WTC11 (cell line): ENCODE data around the gene SLC25A39. TPM values are rescaled to one million over a fixed set of nuclear protein-coding genes. Genes with fewer than 3 reads are reported as not detected.

ENCODE experiments used
- ATAC-seq: fragments of 200-7000 bp; cut with Tn5 transposase; 2 replicates; pipeline ENCODE4 v1.10.0; 2021; ENCODE audit warnings: mild to moderate bottlenecking, moderate library complexity
- CTCF ChIA-PET: fragments of 300-600 bp; sonication (Branson Sonifier 250); formaldehyde crosslinking; loops from one replicate; lab custom pipeline; 2021; ENCODE audit warnings: antibody characterized with exemption; lab: Charles Lee
- POLR2A ChIA-PET: fragments of 350-600 bp; sonication (Branson Sonifier 250); formaldehyde crosslinking; loops from one replicate; lab custom pipeline; 2021; ENCODE audit warnings: antibody characterized with exemption; lab: Charles Lee
- DNase-seq: peaks from one replicate; pipeline ENCODE4 v3.0.0; 2021; ENCODE audit warnings: low spot score
- H3K27ac Mint-ChIP-seq: 2 replicates; pipeline ENCODE4 v1.8.0; 2021; ENCODE audit warnings: mixed read lengths
- H3K27me3 Mint-ChIP-seq: 2 replicates; pipeline ENCODE4 v1.8.0; 2021; ENCODE audit warnings: low read depth, mild to moderate bottlenecking, moderate library complexity, mixed read lengths
- H3K36me3 Mint-ChIP-seq: 2 replicates; pipeline ENCODE4 v1.8.0; 2021; ENCODE audit warnings: mixed read lengths
- H3K4me1 Mint-ChIP-seq: 2 replicates; pipeline ENCODE4 v1.8.0; 2022; ENCODE audit warnings: mixed read lengths
- H3K4me3 Mint-ChIP-seq: 2 replicates; pipeline ENCODE4 v1.8.0; 2021; ENCODE audit warnings: mild to moderate bottlenecking, moderate library complexity, mixed read lengths
- H3K9me3 Mint-ChIP-seq: 2 replicates; pipeline ENCODE4 v1.8.0; 2021; ENCODE audit warnings: mixed read lengths
- ATF1 ChIP-seq: sonication (generic); formaldehyde crosslinking; IDR thresholded peaks from 2 replicates; pipeline ENCODE4 v1.8.1; 2023; ENCODE audit warnings: mild to moderate bottlenecking, moderate library complexity, missing genetic modification reagents
- FOXJ3 ChIP-seq: sonication (generic); formaldehyde crosslinking; IDR thresholded peaks from 2 replicates; pipeline ENCODE4 v1.9.0; 2021; ENCODE audit warnings: missing genetic modification reagents, mild to moderate bottlenecking, borderline replicate concordance
- FOXK1 ChIP-seq: sonication (generic); formaldehyde crosslinking; IDR thresholded peaks from 2 replicates; pipeline ENCODE4 v1.8.0; 2022; ENCODE audit warnings: mild to moderate bottlenecking, moderate library complexity, missing genetic modification reagents
- GABPB1 ChIP-seq: sonication (generic); formaldehyde crosslinking; IDR thresholded peaks from 2 replicates; pipeline ENCODE4 v1.8.1; 2023; ENCODE audit warnings: mild to moderate bottlenecking, missing genetic modification reagents
- MYBL2 ChIP-seq: sonication (generic); formaldehyde crosslinking; IDR thresholded peaks from 2 replicates; pipeline ENCODE4 v1.8.1; 2023; ENCODE audit warnings: mild to moderate bottlenecking, moderate library complexity, missing genetic modification reagents
- RELA ChIP-seq: sonication (generic); formaldehyde crosslinking; IDR thresholded peaks from 2 replicates; pipeline ENCODE4 v1.8.1; 2022; ENCODE audit warnings: missing genetic modification reagents, mild to moderate bottlenecking, borderline replicate concordance
- RORB ChIP-seq: fragments of 250-450 bp; sonication (Bioruptor Pico); IDR thresholded peaks from 2 replicates; pipeline ENCODE4 v1.9.0; 2021; ENCODE audit warnings: mild to moderate bottlenecking
- SOX15 ChIP-seq: fragments of 250-450 bp; sonication (Bioruptor Pico); IDR thresholded peaks from 2 replicates; pipeline ENCODE4 v1.9.0; 2021; ENCODE audit warnings: mild to moderate bottlenecking
- SP1 ChIP-seq: sonication (generic); formaldehyde crosslinking; conservative IDR thresholded peaks from 2 replicates; pipeline ENCODE4 v1.8.1; 2022; ENCODE audit warnings: missing genetic modification reagents
- ZNF263 ChIP-seq: sonication (generic); formaldehyde crosslinking; IDR thresholded peaks from 2 replicates; pipeline ENCODE4 v1.8.1; 2022; ENCODE audit warnings: low read depth, mild to moderate bottlenecking, moderate library complexity, missing genetic modification reagents
- ZNF396 ChIP-seq: fragments of 250-450 bp; sonication (Bioruptor Pico); IDR thresholded peaks from 2 replicates; pipeline ENCODE4 v1.8.0; 2021; ENCODE audit warnings: mild to moderate bottlenecking, moderate library complexity, borderline replicate concordance
- ZNF416 ChIP-seq: fragments of 250-450 bp; sonication (Bioruptor Pico); IDR thresholded peaks from 2 replicates; pipeline ENCODE4 v1.9.0; 2021; ENCODE audit warnings: mild to moderate bottlenecking, inconsistent platforms
- total RNA-seq: library from RNA; stranded (reverse); gene quantifications from 3 replicates; pipeline ENCODE4 v1.2.3, GENCODE V29; 2021
- TF ChIP-seq, protein P1 (sequence below): sonication (generic); formaldehyde crosslinking; IDR thresholded peaks from 2 replicates; pipeline ENCODE4 v1.8.0; 2023; ENCODE audit warnings: missing genetic modification reagents, mild to moderate bottlenecking, borderline replicate concordance
- TF ChIP-seq, protein P2 (sequence below): sonication (generic); formaldehyde crosslinking; IDR thresholded peaks from 2 replicates; pipeline ENCODE4 v1.8.1; 2022; ENCODE audit warnings: low read depth, missing genetic modification reagents, borderline replicate concordance
- TF ChIP-seq, protein P3 (sequence below): fragments of 250-450 bp; sonication (Bioruptor Pico); IDR thresholded peaks from 2 replicates; pipeline ENCODE4 v1.9.0; 2021; ENCODE audit warnings: mild to moderate bottlenecking
- TF ChIP-seq, protein P4 (sequence below): fragments of 200-600 bp; IDR thresholded peaks from 2 replicates; pipeline ENCODE4 v1.8.0; 2022; ENCODE audit warnings: antibody characterized with exemption
- TF ChIP-seq, protein P5 (sequence below): fragments of 250-450 bp; sonication (Bioruptor Pico); IDR thresholded peaks from 2 replicates; pipeline ENCODE4 v1.9.0; 2021; ENCODE audit warnings: mild to moderate bottlenecking
- TF ChIP-seq, protein P6 (sequence below): sonication (generic); formaldehyde crosslinking; IDR thresholded peaks from 2 replicates; pipeline ENCODE4 v1.8.1; 2022; ENCODE audit warnings: missing genetic modification reagents, borderline replicate concordance
- TF ChIP-seq, protein P7 (sequence below): sonication (generic); formaldehyde crosslinking; IDR thresholded peaks from 2 replicates; pipeline ENCODE4 v1.8.1; 2023; ENCODE audit warnings: mild to moderate bottlenecking, missing genetic modification reagents, moderate library complexity

Gene SLC25A39
- total RNA-seq, 1 experiment from 2014 or later = 271 TPM

DNA sequence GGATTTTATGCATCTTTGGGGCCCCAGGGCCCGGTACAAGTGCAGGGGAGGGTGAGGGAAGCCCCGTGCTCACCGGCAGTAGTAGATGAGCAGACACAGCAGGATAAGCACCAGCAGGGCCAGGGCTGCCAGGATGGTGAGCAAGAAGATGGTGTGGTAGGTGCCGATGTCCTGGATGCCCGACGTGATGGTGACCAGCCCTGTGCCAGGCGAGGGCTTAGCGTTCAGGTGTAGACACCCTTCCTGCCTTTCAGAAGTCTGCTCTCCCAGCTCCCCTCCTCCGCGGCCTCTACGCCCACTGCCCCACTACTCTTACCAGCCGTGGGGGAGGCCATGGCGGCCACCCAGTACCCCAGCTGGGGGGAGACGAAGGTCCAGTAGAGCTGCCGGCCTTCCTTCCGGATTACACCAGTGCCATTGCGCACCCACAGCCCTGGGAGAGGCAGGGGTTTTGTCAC lies 31.0 kb upstream of the SLC25A39 start (continued):
- TF ChIP-seq ATF1 (CRISPR knock-in tag) = 0 out of 2 replicates have a peak, but pooled peaks have one; percentile 27
- no peak for TF ChIP-seq ZNF263 (CRISPR knock-in tag)
- TF ChIP-seq RELA (CRISPR knock-in tag) = peak; percentile 61; the same call in 1 of the 2 replicates
- TF ChIP-seq, protein P1, sequence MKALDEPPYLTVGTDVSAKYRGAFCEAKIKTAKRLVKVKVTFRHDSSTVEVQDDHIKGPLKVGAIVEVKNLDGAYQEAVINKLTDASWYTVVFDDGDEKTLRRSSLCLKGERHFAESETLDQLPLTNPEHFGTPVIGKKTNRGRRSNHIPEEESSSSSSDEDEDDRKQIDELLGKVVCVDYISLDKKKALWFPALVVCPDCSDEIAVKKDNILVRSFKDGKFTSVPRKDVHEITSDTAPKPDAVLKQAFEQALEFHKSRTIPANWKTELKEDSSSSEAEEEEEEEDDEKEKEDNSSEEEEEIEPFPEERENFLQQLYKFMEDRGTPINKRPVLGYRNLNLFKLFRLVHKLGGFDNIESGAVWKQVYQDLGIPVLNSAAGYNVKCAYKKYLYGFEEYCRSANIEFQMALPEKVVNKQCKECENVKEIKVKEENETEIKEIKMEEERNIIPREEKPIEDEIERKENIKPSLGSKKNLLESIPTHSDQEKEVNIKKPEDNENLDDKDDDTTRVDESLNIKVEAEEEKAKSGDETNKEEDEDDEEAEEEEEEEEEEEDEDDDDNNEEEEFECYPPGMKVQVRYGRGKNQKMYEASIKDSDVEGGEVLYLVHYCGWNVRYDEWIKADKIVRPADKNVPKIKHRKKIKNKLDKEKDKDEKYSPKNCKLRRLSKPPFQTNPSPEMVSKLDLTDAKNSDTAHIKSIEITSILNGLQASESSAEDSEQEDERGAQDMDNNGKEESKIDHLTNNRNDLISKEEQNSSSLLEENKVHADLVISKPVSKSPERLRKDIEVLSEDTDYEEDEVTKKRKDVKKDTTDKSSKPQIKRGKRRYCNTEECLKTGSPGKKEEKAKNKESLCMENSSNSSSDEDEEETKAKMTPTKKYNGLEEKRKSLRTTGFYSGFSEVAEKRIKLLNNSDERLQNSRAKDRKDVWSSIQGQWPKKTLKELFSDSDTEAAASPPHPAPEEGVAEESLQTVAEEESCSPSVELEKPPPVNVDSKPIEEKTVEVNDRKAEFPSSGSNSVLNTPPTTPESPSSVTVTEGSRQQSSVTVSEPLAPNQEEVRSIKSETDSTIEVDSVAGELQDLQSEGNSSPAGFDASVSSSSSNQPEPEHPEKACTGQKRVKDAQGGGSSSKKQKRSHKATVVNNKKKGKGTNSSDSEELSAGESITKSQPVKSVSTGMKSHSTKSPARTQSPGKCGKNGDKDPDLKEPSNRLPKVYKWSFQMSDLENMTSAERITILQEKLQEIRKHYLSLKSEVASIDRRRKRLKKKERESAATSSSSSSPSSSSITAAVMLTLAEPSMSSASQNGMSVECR (CRISPR knock-in tag) = no peak
- TF ChIP-seq, protein P2, sequence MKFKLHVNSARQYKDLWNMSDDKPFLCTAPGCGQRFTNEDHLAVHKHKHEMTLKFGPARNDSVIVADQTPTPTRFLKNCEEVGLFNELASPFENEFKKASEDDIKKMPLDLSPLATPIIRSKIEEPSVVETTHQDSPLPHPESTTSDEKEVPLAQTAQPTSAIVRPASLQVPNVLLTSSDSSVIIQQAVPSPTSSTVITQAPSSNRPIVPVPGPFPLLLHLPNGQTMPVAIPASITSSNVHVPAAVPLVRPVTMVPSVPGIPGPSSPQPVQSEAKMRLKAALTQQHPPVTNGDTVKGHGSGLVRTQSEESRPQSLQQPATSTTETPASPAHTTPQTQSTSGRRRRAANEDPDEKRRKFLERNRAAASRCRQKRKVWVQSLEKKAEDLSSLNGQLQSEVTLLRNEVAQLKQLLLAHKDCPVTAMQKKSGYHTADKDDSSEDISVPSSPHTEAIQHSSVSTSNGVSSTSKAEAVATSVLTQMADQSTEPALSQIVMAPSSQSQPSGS (CRISPR knock-in tag) = no peak
- TF ChIP-seq, protein P3, sequence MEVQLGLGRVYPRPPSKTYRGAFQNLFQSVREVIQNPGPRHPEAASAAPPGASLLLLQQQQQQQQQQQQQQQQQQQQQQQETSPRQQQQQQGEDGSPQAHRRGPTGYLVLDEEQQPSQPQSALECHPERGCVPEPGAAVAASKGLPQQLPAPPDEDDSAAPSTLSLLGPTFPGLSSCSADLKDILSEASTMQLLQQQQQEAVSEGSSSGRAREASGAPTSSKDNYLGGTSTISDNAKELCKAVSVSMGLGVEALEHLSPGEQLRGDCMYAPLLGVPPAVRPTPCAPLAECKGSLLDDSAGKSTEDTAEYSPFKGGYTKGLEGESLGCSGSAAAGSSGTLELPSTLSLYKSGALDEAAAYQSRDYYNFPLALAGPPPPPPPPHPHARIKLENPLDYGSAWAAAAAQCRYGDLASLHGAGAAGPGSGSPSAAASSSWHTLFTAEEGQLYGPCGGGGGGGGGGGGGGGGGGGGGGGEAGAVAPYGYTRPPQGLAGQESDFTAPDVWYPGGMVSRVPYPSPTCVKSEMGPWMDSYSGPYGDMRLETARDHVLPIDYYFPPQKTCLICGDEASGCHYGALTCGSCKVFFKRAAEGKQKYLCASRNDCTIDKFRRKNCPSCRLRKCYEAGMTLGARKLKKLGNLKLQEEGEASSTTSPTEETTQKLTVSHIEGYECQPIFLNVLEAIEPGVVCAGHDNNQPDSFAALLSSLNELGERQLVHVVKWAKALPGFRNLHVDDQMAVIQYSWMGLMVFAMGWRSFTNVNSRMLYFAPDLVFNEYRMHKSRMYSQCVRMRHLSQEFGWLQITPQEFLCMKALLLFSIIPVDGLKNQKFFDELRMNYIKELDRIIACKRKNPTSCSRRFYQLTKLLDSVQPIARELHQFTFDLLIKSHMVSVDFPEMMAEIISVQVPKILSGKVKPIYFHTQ (CRISPR knock-in tag) = no peak
- TF ChIP-seq RORB = no peak

DNA sequence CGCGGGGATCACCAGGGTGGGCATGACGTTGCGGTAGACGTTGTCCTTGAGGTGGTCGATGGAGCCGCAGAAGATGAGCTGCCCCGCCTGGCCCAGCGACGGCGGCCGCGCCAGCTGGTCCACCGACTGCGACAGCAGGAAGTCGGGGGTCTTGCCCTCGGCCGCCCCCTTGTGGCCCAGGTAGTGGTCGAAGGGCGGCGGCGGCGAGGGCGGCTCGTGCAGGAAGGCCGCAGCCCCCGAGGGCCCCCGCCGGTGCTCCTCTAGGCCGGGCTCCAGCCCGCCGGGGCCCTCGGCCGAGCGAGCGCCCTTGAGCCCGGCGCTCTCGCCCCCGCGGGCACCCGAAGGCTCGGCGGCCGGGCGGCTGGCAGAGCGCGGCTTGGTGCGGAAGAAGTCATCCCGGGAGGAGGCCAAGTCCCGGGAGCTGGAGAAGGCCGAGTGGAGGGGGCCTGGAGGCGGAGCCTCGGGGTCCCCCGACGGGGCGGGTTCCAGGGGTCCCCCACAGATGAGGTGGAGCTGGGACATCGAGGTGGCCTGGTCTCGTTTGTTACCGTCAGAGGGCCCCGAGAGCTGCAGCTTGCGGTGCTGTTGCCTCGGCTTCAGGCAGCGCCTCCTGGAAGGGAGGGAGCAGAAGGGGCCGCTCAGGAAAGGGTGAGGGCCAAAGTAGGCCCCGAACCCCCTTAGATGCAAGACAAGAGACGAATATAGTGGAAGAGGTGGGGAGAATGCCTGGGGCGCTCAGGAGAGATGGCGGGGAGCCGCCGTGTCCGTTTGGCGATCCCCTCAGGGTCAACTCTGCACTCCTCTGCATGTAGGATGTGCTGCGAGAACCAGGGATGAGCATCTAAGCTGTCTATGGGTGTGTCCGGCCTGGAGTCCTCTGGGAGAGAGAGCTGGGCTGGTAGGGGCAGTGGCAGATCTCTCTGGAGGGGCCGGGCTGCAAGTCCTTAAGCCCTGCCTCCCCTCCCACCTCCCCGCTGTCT lies 30.2 kb upstream of the SLC25A39 start:
- no peaks in the 10 kb centered on the region for H3K9me3 Mint-ChIP-seq
- peaks cover 9% of the 10 kb centered on the region for H3K4me1 Mint-ChIP-seq
- CTCF ChIA-PET = interaction anchor here (0.5 to 7.8 kb wide), 44 partner anchors 8 to 349 kb away, joined by 3 to 102 read pairs (median 6); partner anchors contain the start of genes ATXN7L3, FAM171A2, GRN and HDAC5
- POLR2A ChIA-PET = interaction anchor here (1.0 to 1.8 kb wide), 8 partner anchors 8 to 145 kb away, joined by 3 to 6 read pairs (median 4); partner anchors contain the start of genes FAM171A2, GRN and UBTF
- H3K27ac Mint-ChIP-seq = no peak overlapping the region
- H3K36me3 Mint-ChIP-seq = no peaks in the 10 kb centered on the region
- DNase-seq (peak; percentile 90), ATAC-seq (peak; percentile 56)
- H3K27me3 Mint-ChIP-seq = peaks cover 3% of the 10 kb centered on the region; the same call in 1 of the 2 replicates
- peak overlapping the region; percentile 64 for H3K4me3 Mint-ChIP-seq
- peak; percentile 29; the same call in 1 of the 2 replicates for TF ChIP-seq GABPB1 (CRISPR knock-in tag)
- TF ChIP-seq, protein P4, sequence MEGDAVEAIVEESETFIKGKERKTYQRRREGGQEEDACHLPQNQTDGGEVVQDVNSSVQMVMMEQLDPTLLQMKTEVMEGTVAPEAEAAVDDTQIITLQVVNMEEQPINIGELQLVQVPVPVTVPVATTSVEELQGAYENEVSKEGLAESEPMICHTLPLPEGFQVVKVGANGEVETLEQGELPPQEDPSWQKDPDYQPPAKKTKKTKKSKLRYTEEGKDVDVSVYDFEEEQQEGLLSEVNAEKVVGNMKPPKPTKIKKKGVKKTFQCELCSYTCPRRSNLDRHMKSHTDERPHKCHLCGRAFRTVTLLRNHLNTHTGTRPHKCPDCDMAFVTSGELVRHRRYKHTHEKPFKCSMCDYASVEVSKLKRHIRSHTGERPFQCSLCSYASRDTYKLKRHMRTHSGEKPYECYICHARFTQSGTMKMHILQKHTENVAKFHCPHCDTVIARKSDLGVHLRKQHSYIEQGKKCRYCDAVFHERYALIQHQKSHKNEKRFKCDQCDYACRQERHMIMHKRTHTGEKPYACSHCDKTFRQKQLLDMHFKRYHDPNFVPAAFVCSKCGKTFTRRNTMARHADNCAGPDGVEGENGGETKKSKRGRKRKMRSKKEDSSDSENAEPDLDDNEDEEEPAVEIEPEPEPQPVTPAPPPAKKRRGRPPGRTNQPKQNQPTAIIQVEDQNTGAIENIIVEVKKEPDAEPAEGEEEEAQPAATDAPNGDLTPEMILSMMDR = peak; percentile 84
- TF ChIP-seq, protein P5, sequence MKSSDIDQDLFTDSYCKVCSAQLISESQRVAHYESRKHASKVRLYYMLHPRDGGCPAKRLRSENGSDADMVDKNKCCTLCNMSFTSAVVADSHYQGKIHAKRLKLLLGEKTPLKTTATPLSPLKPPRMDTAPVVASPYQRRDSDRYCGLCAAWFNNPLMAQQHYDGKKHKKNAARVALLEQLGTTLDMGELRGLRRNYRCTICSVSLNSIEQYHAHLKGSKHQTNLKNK (CRISPR knock-in tag) = no peak
- TF ChIP-seq, protein P6, sequence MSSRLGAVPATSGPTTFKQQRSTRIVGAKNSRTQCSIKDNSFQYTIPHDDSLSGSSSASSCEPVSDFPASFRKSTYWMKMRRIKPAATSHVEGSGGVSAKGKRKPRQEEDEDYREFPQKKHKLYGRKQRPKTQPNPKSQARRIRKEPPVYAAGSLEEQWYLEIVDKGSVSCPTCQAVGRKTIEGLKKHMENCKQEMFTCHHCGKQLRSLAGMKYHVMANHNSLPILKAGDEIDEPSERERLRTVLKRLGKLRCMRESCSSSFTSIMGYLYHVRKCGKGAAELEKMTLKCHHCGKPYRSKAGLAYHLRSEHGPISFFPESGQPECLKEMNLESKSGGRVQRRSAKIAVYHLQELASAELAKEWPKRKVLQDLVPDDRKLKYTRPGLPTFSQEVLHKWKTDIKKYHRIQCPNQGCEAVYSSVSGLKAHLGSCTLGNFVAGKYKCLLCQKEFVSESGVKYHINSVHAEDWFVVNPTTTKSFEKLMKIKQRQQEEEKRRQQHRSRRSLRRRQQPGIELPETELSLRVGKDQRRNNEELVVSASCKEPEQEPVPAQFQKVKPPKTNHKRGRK = no peak
- TF ChIP-seq ZNF263 (CRISPR knock-in tag) = peak; percentile 55
- no peak for TF ChIP-seq FOXJ3
- peak; percentile 47; the same call in 1 of the 2 replicates for TF ChIP-seq FOXK1 (CRISPR knock-in tag)
- TF ChIP-seq SP1 (CRISPR knock-in tag) = peak; percentile 52
- TF ChIP-seq ZNF396 (CRISPR knock-in tag) = no peak
- TF ChIP-seq MYBL2 (CRISPR knock-in tag) = no peak
- TF ChIP-seq, protein P7, sequence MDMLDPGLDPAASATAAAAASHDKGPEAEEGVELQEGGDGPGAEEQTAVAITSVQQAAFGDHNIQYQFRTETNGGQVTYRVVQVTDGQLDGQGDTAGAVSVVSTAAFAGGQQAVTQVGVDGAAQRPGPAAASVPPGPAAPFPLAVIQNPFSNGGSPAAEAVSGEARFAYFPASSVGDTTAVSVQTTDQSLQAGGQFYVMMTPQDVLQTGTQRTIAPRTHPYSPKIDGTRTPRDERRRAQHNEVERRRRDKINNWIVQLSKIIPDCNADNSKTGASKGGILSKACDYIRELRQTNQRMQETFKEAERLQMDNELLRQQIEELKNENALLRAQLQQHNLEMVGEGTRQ = peak; percentile 44; the same call in 1 of the 2 replicates
- no peak for TF ChIP-seq SOX15
- no peak for TF ChIP-seq ZNF416 (CRISPR knock-in tag)
